GM12874 (cell line): ENCODE data around the gene MATN1.
A peak's percentile ranks its signal among the peaks of the same experiment; 100 is the strongest.

Experiments used
- CTCF ChIP-seq: IDR thresholded peaks from 2 replicates; pipeline ENCODE4 v1.5.1; 2011; ENCODE audit warnings: low read depth, mild to moderate bottlenecking, control low read depth, low read length, moderate library complexity; ENCODE audit not compliant: insufficient read depth

Gene MATN1

GRCh38 chr1:30723331-30723755, at the start of gene MATN1:
TSS of gene MATN1 (minus strand) at chr1:30723585. CDS start at chr1:30723551, 34 bp downstream.
- TF ChIP-seq CTCF = no peak

GRCh38 chr1:30771005-30771404, 47.6 kb upstream of the MATN1 start:
- no peak for TF ChIP-seq CTCF

- TF ChIP-seq CTCF = no peak
Measured at GRCh38 chr1:30770150-30770549, 46.8 kb upstream of the MATN1 start.

GRCh38 chr1:30768830-30769718, 45.7 kb upstream of the MATN1 start:
- TF ChIP-seq CTCF = peak; percentile 21; the same call in 1 of the 2 replicates

- TF ChIP-seq CTCF = no peak
Measured at GRCh38 chr1:30768159-30768829, 44.9 kb upstream of the MATN1 start.

GRCh38 chr1:30765556-30766434, 42.4 kb upstream of the MATN1 start:
- no peak for TF ChIP-seq CTCF

- no peak for TF ChIP-seq CTCF
Measured at GRCh38 chr1:30764939-30765555, 41.7 kb upstream of the MATN1 start.
